Fibroblast of the aortic adventitia (primary cell): ENCODE results near the gene HFE. TPM values are rescaled to one million over a fixed set of nuclear protein-coding genes. Genes with fewer than 3 reads are reported as not detected.

ENCODE experiments used
- DNase-seq: peaks from one replicate; pipeline ENCODE4 v3.0.0-alpha.2; 2010; ENCODE audit warnings: low read depth
- H3K4me3 ChIP-seq: 2 replicates; pipeline ENCODE4 v1.5.1; 2011; ENCODE audit warnings: low read depth, mild to moderate bottlenecking, control low read depth, low read length, moderate library complexity
- total RNA-seq: library from RNA; depleted of rRNA; stranded (reverse); fragments of >200 nt; gene quantifications from 2 replicates; pipeline ENCODE4 v1.2.3, GENCODE V29; 2012; ENCODE audit warnings: low replicate concordance
- TF ChIP-seq, protein P1 (sequence below): IDR thresholded peaks from 2 replicates; pipeline ENCODE4 v1.5.1; 2011; ENCODE audit warnings: mild to moderate bottlenecking, low read length, control low read depth, inconsistent platforms; ENCODE audit not compliant: insufficient read depth

HFE gene
- total RNA-seq, 1 donor, result 9.0 TPM

DNA sequence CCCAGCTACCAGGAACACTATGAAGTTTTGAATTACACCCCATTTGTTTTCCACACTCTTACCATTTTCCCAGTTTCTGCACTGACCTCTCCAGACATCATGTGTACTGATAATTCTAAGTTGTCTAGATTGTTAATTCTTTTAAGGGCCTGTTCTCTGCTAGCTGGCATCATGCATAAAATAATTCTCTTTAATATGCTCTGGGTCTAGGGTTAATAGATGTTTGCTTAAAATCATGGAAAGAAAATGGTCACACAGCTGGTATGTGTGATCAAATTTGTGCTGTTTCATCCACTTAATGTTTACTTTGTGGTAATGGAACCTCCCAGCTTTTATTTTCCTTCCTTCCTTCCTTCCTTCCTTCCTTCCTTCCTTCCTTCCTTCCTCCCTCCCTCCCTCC, 49.1 kb downstream of the HFE start:
- DNase-seq, result no peak
- TF ChIP-seq, protein P1, sequence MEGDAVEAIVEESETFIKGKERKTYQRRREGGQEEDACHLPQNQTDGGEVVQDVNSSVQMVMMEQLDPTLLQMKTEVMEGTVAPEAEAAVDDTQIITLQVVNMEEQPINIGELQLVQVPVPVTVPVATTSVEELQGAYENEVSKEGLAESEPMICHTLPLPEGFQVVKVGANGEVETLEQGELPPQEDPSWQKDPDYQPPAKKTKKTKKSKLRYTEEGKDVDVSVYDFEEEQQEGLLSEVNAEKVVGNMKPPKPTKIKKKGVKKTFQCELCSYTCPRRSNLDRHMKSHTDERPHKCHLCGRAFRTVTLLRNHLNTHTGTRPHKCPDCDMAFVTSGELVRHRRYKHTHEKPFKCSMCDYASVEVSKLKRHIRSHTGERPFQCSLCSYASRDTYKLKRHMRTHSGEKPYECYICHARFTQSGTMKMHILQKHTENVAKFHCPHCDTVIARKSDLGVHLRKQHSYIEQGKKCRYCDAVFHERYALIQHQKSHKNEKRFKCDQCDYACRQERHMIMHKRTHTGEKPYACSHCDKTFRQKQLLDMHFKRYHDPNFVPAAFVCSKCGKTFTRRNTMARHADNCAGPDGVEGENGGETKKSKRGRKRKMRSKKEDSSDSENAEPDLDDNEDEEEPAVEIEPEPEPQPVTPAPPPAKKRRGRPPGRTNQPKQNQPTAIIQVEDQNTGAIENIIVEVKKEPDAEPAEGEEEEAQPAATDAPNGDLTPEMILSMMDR, result no peak

DNA sequence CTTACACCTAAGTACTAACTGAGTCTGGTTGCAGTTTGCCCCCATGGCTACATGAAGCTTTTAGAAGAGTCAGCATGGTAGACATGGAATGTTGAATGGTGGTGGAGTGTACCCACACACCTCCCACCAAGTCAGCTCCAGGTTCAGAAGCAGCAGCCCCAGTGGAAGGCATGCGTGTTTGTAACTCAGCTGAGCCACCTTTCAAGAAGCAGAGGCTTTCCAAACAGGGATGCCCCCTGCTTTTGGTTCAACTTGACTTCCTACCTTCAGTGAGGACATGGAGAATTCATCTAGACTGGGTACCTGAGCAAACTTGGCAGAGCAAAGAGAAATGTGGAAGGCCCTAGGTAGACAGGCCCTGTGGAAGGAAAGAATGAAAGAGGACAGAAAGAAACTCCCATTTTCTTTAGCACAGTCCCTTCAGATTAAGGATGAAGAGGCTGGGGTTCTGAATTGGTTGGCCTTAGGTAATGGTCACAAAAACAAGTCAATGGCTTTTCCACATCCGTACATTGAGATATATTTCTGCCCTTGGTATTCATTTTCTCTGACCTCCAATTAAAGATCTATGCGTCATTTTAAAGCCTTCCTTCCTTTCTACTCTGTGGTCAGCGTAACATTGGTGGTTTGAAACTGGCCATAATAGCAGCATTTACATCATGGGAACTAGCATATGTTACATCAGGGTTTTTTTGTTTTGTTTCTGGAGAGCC, 53.2 kb downstream of the HFE start:
- no peak overlapping the region for H3K4me3 ChIP-seq
- no peak for DNase-seq
- TF ChIP-seq, protein P1, result no peak

More for the DNA sequence above, 49.1 kb downstream of the HFE start:
- H3K4me3 ChIP-seq, result no peak overlapping the region

DNA sequence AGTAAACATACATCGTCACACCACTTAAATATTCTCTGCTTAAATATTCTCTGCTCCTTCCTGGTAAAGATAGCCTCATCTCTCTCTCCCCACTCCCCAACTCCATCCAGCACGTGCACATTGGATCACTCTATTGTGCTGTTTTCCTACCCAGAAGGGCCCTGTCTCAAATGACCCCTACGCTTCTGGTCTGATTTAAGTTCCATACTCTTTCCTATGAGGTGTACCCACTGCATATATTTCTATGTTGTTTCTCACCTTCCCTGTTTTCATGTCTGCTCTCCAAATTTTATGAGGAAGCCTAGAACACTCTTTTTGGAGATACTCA, 53.7 kb downstream of the HFE start:
- no peak overlapping the region for H3K4me3 ChIP-seq
- DNase-seq, result no peak
- TF ChIP-seq, protein P1, result no peak

DNA sequence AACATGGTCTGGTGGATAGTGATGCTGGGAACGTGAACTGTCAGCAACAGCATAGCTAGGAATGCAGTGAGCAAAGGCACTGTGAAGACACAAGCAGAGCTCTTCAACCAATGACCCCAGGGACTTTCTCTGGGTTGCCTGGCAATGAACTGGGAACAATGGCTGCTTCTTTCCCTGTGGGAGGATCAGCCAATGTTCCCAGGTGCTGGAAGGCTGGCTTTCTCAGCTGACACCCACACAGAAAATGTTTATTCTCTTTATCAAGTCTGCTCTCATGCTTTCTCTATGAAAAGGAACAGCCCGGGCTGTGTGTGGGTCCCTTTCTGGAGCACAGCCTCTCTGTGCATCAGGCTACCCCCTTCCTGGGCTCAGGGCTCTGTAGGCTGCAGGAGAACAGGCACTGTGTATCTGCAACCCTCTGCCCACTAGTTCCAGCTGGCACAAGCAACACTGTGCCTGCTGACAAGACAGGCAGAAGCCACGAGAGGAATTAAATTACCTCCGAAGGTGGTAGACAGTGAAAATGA, 54.2 kb downstream of the HFE start:
- DNase-seq, result no peak
- TF ChIP-seq, protein P1, result no peak
- no peak overlapping the region for H3K4me3 ChIP-seq

DNA sequence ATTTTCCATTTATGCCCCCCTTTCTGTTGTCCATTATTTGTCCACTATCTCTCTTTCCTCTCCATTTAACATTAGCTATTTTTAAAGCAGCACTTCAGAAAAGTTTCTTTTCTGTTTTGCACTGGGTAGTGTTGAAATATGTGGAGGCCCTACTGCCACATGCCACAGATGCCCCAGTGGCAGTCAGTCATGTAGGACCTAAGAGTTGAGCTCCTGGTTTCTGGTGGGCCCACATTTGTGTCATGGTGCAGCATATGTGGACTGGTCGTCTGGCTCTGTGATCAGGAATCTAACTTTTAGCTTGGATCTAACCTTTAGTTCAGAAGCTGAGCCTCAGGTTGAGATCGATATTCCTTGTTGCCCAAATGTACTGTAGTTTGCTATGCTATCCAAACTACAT, 54.8 kb downstream of the HFE start:
- no peak overlapping the region for H3K4me3 ChIP-seq
- TF ChIP-seq, protein P1, result no peak
- DNase-seq, result no peak

Other genes with a start within 250 kb of the HFE start
- gene SLC17A3, start 213.2 kb upstream of the HFE start, total RNA-seq, result 1.1 TPM in 1 of 2 replicates, not detected in the other
- 0.09 TPM in 1 of 2 replicates, not detected in the other for gene SLC17A2, start 156.7 kb upstream of the HFE start, total RNA-seq
- gene TRIM38, start 124.6 kb upstream of the HFE start, total RNA-seq, result 12.0 and 35.3 TPM in 2 replicates